GM12878 (cell line): Measurements from ENCODE around the gene SHLD1. TPM values are rescaled to one million over a fixed set of nuclear protein-coding genes. Genes with fewer than 3 reads are reported as not detected.

Experiments used
- ATAC-seq: fragments of 200-7000 bp; cut with Tn5 transposase; 3 replicates; pipeline ENCODE4 v1.9.1; 2020; ENCODE audit warnings: mild to moderate bottlenecking, moderate library complexity
- BruUV-seq: library from RNA; stranded (reverse); fragments of 400-500 nt; replicated peaks from 2 replicates; lab custom pipeline; 2021; lab: Mats Ljungman, UMichigan
- CTCF ChIA-PET: fragments of 300-600 bp; sonication (Branson Sonifier 250); formaldehyde crosslinking; extraction: SDS; loops from one replicate; lab custom pipeline; 2021; ENCODE audit warnings: inconsistent platforms; lab: Yijun Ruan, JAX
- POLR2A ChIA-PET: fragments of 350-600 bp; formaldehyde crosslinking; extraction: SDS; loops from one replicate; lab custom pipeline; 2021; ENCODE audit warnings: inconsistent platforms; lab: Charles Lee
- RAD21 ChIA-PET: fragments of 300-600 bp; sonication (Branson Sonifier 250); formaldehyde crosslinking; loops from one replicate; lab custom pipeline; 2023; ENCODE audit warnings: antibody characterized with exemption; ENCODE audit not compliant: unreplicated experiment; lab: Charles Lee
- SMC1A ChIA-PET: fragments of 300-600 bp; sonication (Branson Sonifier 250); formaldehyde crosslinking; loops from one replicate; lab custom pipeline; 2023; ENCODE audit not compliant: unreplicated experiment, uncharacterized antibody; lab: Charles Lee
- DNase-seq: peaks from one replicate; pipeline ENCODE4 v3.0.0-alpha.2; 2011; ENCODE audit warnings: low read depth, low spot score
- FAIRE-seq: peaks from 3 replicates; lab custom pipeline; 2011; peaks lifted over from hg19 to GRCh38; lab: Jason Lieb, UNC
- H2AFZ ChIP-seq: 2 replicates; pipeline ENCODE4 v1.6.0; 2011; ENCODE audit warnings: low read depth, low read length, control low read depth; ENCODE audit not compliant: control insufficient read depth
- H3K27ac ChIP-seq: 2 replicates; pipeline ENCODE4 v1.5.1; 2011; ENCODE audit warnings: control low read depth; ENCODE audit not compliant: control insufficient read depth, insufficient read depth
- H3K27me3 ChIP-seq, 2 experiments: replicated peaks in 1 of 2; 2 replicates each; pipeline versions ENCODE4 v1.6.0 to v1.6.1; 2011; ENCODE audit warnings: low read length in 1 of 2; ENCODE audit not compliant: control insufficient read depth in 2 of 2, insufficient read depth in 2 of 2
- H3K36me3 ChIP-seq, 2 experiments: 2 replicates each; pipeline ENCODE4 v1.5.1; 2011; ENCODE audit warnings: low read length in 1 of 2; ENCODE audit not compliant: control insufficient read depth in 2 of 2, insufficient read depth in 2 of 2
- H3K4me1 ChIP-seq: 2 replicates; pipeline ENCODE4 v1.6.1; 2011; ENCODE audit warnings: mild to moderate bottlenecking, low read length, moderate library complexity, mixed read lengths; ENCODE audit not compliant: control insufficient read depth, insufficient read depth
- H3K4me2 ChIP-seq: 2 replicates; pipeline ENCODE4 v1.6.0; 2011; ENCODE audit warnings: control low read depth; ENCODE audit not compliant: control insufficient read depth, insufficient read depth
- H3K4me3 ChIP-seq: fragments of 200-600 bp; sonication (generic); 2 replicates; pipeline ENCODE4 v1.5.1; 2016
- H3K79me2 ChIP-seq: 2 replicates; pipeline ENCODE4 v1.6.0; 2011; ENCODE audit warnings: low read length; ENCODE audit not compliant: control insufficient read depth, insufficient read depth
- H3K9ac ChIP-seq: 2 replicates; pipeline ENCODE4 v1.8.0; 2011; ENCODE audit warnings: low read length, control low read depth, mixed read lengths; ENCODE audit not compliant: control insufficient read depth, insufficient read depth
- H3K9me3 ChIP-seq: replicated peaks from 3 replicates; pipeline ENCODE4 v1.5.1; 2011; ENCODE audit warnings: mild to moderate bottlenecking, low read length; ENCODE audit not compliant: control insufficient read depth, insufficient read depth
- H4K20me1 ChIP-seq: 2 replicates; pipeline ENCODE4 v1.6.0; 2011; ENCODE audit not compliant: control insufficient read depth, insufficient read depth
- CBX3 ChIP-seq: fragments of 200-600 bp; sonication (generic); IDR thresholded peaks from 2 replicates; pipeline ENCODE4 v1.6.1; 2016; ENCODE audit warnings: low read depth, borderline replicate concordance
- EZH2 ChIP-seq: IDR thresholded peaks from 2 replicates; pipeline ENCODE4 v1.6.1; 2012; ENCODE audit warnings: low read depth, mild to moderate bottlenecking, control low read depth, inconsistent platforms, low read length, borderline replicate concordance; ENCODE audit not compliant: control insufficient read depth
- MTA2 ChIP-seq: fragments of 450-650 bp; IDR thresholded peaks from 2 replicates; pipeline ENCODE4 v1.6.1; 2016; ENCODE audit warnings: low read depth, mild to moderate bottlenecking, moderate library complexity
- RCOR1 ChIP-seq: conservative IDR thresholded peaks from 2 replicates; pipeline ENCODE4 v1.6.1; 2012; ENCODE audit warnings: low read depth, low read length, improper control_type of control experiment
- SMARCA5 ChIP-seq: fragments of 450-650 bp; IDR thresholded peaks from 2 replicates; pipeline ENCODE4 v1.6.1; 2017; ENCODE audit warnings: mild to moderate bottlenecking
- ZBED1 ChIP-seq: IDR thresholded peaks from 2 replicates; pipeline ENCODE4 v1.6.1; 2016; ENCODE audit warnings: borderline replicate concordance
- WGBS: methylation state at CpG from one replicate; pipeline ENCODE4 v1.1.6; 2016; ENCODE audit warnings: low lambda C conversion rate; ENCODE audit not compliant: insufficient replicate concordance, insufficient coverage; ENCODE audit errors: missing lambda C conversion rate; 5-methylcytosine and 5-hydroxymethylcytosine counted together
- in situ Hi-C: fragments of 300-500 bp; cut with MboI; formaldehyde crosslinking; loops from 9 replicates; pipeline ENCODE4 v1.14.3; 2018; ENCODE audit warnings: mixed read lengths
- intact Hi-C: fragments of 100-400 bp; cut with micrococcal nuclease; formaldehyde crosslinking; loops from one replicate; pipeline ENCODE4 v1.14.2; 2022; ENCODE audit not compliant: unreplicated experiment
- polyA plus RNA-seq, 11 experiments: library from polyadenylated mRNA; depleted of rRNA in 4 of 11; unstranded in 6 of 11; stranded (reverse) in 5 of 11; fragments of >200 nt; fragmentation: Nextera tagmentation in 4 of 11; fragmentation: Illumina TruSeq in 1 of 11; extraction: Ambion mirVana in 4 of 11; extraction: Trizol in 1 of 11; gene quantifications; 1 replicate in 1 of 11; 2 replicates in 10 of 11; pipeline versions ENCODE4 v1.2.1 to v1.2.3, GENCODE V29; 2011 to 2016; ENCODE audit warnings: inconsistent platforms in 2 of 11, missing spikeins in 2 of 11, low read depth in 1 of 11
- total RNA-seq, 4 experiments: library from RNA; depleted of rRNA in 3 of 4; stranded (reverse); fragments of >200 nt in 3 of 4; fragmentation: Illumina TruSeq in 1 of 4; extraction: Trizol in 1 of 4; gene quantifications; 2 replicates each; pipeline versions ENCODE4 v1.2.1 to v1.2.3, GENCODE V29; 2013 to 2021
- TF ChIP-seq, protein P1 (sequence below): fragments of 450-650 bp; IDR thresholded peaks from 2 replicates; pipeline ENCODE4 v1.6.1; 2016; ENCODE audit warnings: mild to moderate bottlenecking
- TF ChIP-seq, protein P2 (sequence below): IDR thresholded peaks from 2 replicates; pipeline ENCODE4 v1.6.1; 2011; ENCODE audit warnings: low read depth, mild to moderate bottlenecking, low read length, moderate library complexity, borderline replicate concordance; ENCODE audit errors: extremely low read depth
- TF ChIP-seq, protein P3 (sequence below): IDR thresholded peaks from 2 replicates; pipeline ENCODE4 v1.6.1; 2012; ENCODE audit warnings: low read length, inconsistent platforms

Gene SHLD1
- total and polyA plus RNA-seq, 10 of the 15 experiments (the other 5 are each of a cell fraction or from before 2014, with no cell fraction given), result 10.8 to 70.9 (median 25.4) TPM

DNA sequence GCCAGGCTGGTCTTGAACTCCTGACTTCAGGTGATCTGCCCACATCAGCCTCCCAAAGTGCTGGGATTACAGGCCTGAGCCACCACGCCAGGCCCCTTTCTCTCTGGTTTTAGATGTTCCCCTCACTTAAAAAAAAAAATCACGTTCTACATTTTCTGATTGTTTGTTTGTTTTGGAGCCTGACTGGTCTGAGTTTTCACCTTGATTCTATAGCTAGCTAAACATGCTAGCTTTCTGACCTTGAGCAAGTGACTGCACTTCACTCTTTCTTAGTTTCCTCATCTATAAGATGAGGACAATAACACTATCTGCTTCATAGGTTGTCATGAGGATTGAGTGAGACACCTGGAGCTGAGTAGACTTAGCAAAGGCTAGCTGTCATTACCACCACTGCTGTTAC, 43.7 kb downstream of the SHLD1 start:
- Histone ChIP-seq H4K20me1 (no peaks in the 10 kb centered on the region), H3K4me2 (no peak overlapping the region), H3K27ac (no peak overlapping the region), H3K9me3 (no peaks in the 10 kb centered on the region), H3K79me2 (no peaks in the 10 kb centered on the region), H3K9ac (no peak overlapping the region), H3K4me3 (no peak overlapping the region), H3K4me1 (peaks cover 15% of the 10 kb centered on the region), H3K36me3 (peaks cover 0 to 3% of the 10 kb centered on the region in 2 experiments; a peak in 2 of 4 replicates), H3K27me3 (no peaks in the 10 kb centered on the region), H2AFZ (no peak overlapping the region)
- FAIRE-seq (no peak), ATAC-seq (no peak), DNase-seq (no peak)
- no TSS peak for BruUV-seq
- in situ Hi-C loops (no loop called here), intact Hi-C loops (no loop called here)
- WGBS, result 91% methylated on average over 2 of the region's 2 CpGs
- ChIA-PET CTCF (interaction anchor here (0.5 to 1.3 kb wide), 5 partner anchors 48 to 264 kb away, joined by 3 to 5 read pairs (median 3); no protein-coding TSS in a partner anchor), POLR2A (interaction anchor here (0.6 kb wide), 1 partner anchor 253 kb away, joined by 3 read pairs; no protein-coding TSS in a partner anchor), RAD21 (interaction anchor here (2.5 kb wide), 1 partner anchor 265 kb away, joined by 10 read pairs; no protein-coding TSS in a partner anchor), SMC1A (interaction anchor here (0.6 to 1.5 kb wide), 7 partner anchors 49 to 264 kb away, joined by 3 to 5 read pairs (median 3); no protein-coding TSS in a partner anchor)
- no peak for TF ChIP-seq SMARCA5
- TF ChIP-seq, protein P1, sequence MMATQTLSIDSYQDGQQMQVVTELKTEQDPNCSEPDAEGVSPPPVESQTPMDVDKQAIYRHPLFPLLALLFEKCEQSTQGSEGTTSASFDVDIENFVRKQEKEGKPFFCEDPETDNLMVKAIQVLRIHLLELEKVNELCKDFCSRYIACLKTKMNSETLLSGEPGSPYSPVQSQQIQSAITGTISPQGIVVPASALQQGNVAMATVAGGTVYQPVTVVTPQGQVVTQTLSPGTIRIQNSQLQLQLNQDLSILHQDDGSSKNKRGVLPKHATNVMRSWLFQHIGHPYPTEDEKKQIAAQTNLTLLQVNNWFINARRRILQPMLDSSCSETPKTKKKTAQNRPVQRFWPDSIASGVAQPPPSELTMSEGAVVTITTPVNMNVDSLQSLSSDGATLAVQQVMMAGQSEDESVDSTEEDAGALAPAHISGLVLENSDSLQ, result no peak
- TF ChIP-seq, protein P2, sequence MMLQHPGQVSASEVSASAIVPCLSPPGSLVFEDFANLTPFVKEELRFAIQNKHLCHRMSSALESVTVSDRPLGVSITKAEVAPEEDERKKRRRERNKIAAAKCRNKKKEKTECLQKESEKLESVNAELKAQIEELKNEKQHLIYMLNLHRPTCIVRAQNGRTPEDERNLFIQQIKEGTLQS, result no peak
- no peak for TF ChIP-seq RCOR1
- TF ChIP-seq, protein P3, sequence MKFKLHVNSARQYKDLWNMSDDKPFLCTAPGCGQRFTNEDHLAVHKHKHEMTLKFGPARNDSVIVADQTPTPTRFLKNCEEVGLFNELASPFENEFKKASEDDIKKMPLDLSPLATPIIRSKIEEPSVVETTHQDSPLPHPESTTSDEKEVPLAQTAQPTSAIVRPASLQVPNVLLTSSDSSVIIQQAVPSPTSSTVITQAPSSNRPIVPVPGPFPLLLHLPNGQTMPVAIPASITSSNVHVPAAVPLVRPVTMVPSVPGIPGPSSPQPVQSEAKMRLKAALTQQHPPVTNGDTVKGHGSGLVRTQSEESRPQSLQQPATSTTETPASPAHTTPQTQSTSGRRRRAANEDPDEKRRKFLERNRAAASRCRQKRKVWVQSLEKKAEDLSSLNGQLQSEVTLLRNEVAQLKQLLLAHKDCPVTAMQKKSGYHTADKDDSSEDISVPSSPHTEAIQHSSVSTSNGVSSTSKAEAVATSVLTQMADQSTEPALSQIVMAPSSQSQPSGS, result no peak
- no peak for TF ChIP-seq ZBED1
- TF ChIP-seq CBX3, result no peak
- TF ChIP-seq EZH2, result no peak
- TF ChIP-seq MTA2, result no peak
